GM21825 (cell line): ENCODE results near the gene RASD1.
"Not testable (repeated sequence)": the region's sequence is repeated elsewhere in the genome, so short reads cannot be mapped to it uniquely, and the experiment has no call there.

Source experiments
- ATAC-seq: cut with Tn5 transposase; IDR thresholded peaks from one replicate; pipeline ENCODE4 v1.9.1; 2021; ENCODE audit warnings: mild to moderate bottlenecking, moderate library complexity; ENCODE audit not compliant: unreplicated experiment

Gene RASD1

DNA sequence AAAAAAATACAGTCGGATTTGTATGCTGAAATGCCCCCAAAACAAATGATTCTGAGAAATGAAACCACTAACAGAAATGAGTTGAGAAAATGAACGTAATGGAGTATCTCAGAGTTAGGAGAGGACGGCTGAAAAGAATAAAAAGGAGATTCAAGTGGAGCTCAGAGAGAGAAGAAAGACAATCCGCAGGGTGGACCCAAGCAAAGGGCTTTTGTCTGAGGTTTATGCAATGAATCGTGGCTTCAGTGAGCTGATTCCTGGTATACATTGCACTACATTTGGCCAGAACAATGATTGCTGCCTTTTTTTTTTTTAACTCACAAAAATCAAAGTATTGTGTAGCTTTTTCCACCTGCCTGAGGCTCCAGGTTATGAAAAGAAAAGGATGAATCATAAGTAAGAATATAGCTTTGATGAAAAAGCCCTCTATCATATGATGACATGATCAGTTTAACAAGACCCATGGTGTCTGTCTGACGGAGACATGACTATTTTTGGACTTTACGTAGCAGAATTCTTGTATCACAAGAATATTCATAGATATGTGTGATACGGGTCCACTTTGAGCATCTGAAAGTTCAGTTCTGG, 23.8 kb downstream of the RASD1 start:
- no peak for ATAC-seq

DNA sequence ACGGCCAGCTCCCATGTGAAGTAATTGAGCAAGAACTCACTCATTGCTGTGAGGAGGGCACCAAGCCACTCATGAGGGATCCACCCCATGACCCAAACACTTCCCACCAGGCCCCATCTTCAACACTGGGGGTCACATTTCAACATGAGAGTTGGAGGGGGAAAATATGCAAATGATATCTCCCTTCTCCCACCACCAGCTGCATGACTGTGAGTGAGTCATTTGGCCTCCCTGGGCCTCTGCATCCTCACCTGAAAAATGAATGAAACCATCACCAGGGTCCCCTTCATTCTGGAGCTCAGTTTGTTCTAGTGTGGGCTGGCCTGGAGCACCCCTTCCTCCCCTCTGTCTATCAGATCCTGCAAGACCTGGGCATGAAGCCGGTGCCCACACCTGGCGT, 26.2 kb downstream of the RASD1 start:
- ATAC-seq, result no peak

DNA sequence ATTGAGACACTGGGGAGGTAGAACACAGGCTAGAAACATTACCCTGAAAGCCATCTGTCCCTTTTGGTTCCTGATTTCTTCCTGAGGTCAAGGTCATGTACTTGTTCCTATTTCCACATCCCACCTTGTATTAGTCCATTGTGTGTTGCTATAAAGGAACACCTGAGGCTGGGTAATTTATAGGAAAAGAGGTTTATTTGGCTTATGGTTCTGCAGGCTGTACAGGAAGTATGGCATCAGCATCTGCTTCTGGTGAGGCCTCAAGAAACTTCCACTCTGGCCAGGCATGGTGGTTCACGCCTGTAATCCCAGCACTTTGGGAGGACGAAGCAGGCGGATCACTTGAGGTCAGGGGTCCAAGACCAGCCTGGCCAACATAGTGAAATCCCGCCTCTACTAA, 26.8 kb downstream of the RASD1 start:
- no peak for ATAC-seq

DNA sequence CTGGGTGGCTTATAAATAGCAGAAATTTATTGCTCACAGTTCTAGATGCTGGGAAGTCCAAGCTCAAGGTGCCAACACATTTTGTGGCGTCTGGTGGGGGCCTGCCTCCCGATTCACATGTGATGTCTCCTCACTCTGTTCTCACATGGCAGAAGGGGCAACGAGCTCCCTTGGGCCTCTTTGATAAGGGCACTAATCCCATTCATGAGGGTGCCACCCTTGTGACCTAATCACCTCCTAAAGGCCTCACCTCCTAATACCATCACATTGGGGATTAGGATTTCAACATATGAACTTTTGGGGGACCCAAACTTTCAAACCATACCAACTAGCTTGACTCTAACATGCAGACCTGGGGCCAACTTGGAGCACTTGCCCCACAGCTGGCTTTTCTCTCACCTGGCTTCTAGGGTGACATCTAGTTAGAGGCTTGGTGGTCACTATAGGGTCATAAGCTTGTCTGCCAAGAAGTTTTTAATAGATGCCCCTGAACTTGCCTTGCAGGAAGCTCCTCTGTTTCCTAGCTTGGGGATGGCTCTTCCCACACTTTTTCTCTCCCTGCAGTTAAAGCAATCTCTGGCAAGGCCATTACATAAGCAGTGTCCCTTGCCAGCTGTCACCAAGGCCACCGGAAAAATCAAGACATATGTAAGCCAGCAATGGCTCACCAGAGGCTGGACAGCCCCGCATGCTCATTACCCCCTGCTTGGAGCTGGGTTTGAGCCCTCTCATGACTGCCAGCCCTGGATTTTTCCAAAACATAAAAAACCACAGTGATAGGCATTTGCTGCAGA, 27.8 kb downstream of the RASD1 start:
- ATAC-seq, result no peak

DNA sequence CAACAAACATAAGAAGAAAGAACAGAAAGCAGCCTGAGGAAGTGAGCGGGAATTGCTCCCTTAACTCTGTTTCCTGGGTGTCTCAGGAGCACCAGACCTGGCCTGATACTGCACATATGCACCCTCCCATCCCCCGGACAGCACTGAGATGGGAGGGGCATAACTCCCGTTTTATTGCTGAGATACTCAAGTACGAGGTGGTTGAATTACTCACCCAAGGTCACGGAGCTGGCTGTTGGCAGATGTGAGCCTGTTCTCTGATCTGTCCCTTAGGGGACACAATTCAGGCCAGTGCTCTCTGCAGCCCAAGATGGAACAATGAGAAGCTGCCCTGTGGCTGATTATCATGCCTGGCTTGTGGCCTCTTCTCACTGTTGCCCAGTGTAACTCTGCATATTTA, 28.5 kb downstream of the RASD1 start:
- ATAC-seq, result no peak

DNA sequence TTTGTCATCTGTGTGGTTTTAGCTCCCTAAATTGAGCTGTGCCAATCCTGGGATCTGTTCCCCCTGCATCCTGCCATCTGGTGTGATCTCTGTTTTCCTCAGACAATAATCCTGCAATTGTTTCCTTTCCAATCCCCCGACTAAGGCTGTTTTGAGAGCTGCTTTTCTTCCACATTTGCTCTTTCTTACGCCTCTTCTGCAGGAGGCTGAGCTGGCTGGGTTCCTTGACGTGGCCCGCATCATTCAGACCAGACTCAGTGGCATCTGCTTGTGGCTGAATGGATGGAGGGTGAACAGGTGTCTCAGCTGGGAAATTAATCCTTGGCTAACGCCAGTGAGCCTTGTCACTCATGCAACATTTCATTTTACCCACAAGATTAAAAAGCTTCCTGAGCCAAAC, 29.2 kb downstream of the RASD1 start:
- no peak for ATAC-seq

DNA sequence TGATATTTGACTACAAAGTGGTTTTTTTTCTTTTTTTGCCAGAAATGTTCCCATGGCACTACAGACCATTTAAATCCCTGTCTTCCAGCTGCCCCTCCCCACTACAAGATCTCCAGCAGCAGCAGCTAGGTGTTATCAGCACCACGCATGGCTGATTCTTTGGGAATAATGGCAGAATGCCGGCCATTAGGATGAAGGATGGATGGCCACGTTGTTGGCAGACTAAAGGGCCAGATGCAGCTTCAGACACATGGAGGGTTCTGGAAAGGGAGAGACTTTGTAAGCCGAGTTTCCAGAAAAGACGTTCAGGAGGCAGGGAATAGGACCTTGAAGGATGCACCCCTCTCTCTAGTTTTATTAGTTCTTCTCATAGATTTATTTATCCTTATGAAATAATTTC, 29.7 kb downstream of the RASD1 start:
- no peak for ATAC-seq

DNA sequence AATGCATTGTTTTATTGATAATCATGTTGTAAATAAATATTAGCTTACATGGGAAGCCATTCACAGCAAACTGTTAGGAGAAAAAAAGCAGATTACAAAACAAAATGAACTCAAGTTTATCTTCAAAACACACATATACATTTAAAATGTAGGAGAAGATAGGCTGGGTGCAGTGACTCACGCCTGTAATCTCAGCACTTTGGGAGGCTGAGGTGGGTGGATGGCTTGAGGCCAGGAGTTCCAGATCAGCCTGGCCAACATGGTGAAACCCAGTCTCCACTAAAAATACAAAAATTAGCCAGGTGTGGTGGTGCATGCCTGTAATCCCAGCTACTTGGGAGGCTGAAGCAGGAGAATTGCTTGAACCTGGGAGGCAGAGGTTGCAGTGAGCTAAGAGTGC, 30.3 kb downstream of the RASD1 start:
- not testable (repeated sequence) for ATAC-seq

DNA sequence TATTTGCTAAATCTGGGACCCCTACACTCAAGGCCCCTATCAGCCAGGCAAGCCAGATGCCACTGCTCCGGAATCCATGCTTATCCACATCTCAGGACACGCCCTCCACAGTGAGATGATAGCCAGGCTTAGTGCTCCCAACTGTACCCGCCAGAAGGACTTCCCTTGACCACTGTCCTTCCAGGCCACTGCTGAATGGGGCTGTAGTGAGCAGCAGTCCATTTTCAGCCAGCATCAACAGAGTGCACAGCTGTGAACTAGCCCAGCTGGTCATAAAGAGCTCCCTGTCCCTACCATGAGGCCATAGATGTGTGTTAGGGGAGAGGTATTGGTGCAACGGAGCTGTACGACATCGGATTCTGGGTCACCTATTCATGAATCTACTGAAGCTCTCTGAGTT, 32.4 kb downstream of the RASD1 start:
- no peak for ATAC-seq

DNA sequence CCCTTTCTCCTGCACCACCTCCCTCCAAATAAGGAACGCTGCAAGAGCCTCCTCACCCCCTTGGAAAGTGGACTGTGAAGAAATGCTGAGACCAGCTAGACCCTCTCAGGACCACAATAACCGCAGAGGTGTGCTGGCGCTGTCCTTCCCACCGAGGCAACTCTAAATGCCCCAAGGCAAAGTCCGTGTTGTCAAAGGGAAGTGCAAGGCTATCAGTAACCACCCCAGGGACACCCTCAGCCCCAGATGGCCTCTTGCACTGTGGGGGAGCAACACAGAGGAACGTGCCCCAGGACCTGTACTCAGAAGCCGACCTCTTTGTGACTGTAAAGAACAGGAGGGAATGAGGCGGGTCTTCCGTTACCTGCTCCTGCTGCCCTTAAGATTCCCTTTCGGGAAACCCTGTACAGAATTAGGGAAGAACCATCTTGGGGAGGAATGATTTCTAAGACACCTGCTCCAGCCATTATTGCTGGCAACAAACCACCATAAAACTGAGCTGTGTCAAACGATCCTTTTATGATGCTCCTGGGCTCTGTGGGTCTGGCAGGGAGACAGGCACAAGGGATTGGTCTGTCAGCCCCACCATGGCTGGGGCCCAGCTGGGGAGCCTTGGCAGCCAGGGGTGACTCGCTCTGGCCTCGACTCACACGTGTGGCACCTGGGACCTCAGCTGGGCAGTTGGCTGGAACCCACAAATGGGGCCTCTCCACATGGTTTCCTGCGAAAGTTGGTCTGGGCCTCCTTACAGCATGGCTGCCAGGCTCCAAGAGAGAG, 34.0 kb downstream of the RASD1 start:
- no peak for ATAC-seq

DNA sequence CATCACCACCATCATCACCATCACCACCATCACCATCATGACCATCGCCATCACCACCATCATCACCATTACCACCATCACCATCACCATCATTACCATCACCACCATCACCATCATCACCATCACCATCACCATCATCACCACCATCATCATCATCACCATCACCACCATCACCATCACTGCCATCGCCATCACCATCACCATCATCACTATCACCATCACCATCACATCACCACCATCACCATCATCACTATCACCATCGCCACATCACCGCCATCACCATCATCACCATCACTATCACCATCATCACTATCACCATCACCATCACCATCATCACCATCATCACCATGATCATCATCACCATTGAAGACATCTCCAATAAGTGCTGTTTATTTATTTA, 36.2 kb downstream of the RASD1 start:
- ATAC-seq, result no peak

DNA sequence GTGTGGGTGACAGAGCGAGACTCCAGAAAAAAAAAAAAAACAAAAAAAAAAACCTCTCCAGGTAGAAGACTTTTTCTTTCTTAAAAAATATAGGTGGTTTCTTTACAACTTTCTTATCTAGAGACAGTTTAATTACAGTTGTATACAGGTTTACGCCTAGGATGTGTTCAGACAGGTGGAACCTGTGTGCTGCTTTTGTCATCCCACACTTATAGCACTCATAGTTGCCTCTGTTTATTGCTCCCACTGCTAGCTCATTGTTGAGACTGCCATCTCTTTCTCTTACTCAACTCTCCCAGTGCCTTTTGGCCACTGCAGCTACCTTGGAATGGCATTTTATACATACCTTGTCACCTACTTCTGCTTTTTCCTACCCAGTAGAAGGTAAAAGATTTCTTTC, 38.5 kb downstream of the RASD1 start:
- no peak for ATAC-seq

DNA sequence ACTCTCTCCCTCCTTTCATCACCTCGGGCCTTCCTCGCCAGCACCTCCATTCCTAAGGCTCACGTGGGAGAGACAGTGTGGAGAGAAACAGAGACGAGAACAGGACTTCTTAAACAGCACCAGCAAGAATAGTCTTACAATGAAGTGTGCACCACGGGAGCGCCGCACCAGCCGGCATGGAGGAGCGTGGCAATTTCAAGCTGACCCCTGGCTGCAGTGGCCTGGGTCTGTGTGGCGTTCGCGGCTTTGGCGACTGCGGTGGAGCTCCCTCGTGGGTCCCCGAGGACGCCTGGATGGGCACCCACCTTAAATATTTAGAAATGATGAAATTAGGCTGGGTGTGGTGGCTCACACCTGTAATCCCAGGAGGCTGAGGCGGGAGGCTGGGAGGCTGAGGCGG, 39.9 kb downstream of the RASD1 start:
- no peak for ATAC-seq

DNA sequence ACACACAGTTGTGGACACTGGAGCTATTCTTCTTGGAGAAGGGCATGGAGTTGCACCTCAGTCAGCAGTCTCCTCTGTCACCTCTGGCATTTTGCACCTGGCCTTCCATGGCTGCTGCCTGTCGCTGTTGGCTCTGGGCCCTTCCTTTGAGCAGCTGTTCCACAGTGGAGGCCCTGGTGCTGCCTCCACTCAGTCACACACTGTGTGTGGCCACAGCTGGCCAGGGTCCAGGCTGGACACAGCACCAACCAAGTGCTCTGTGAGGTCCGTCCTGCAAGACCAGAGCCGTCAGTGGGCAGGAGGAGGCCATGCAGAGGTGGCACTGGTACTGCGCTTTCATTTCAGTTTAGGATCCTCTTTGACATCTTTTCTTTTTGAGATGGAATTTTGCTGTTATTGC, 41.0 kb downstream of the RASD1 start:
- no peak for ATAC-seq

DNA sequence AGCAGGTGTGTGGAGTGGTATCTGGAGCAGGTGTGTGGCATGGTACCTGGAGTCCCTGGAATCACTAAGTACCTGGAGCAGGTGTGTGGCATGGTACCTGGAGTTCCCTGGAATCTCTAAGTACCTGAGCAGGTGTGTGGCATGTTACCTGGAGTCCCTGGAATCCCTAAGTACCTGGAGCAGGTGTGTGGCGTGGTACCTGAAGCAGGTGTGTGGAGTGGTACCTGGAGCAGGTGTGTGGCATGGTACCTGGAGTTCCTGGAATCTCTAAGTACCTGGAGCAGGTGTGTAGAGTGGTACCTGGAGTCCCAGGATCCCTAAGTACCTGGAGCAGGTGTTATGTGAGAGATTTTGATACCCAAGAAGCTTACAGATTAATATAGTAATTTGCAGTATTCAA, 41.5 kb downstream of the RASD1 start:
- not testable (repeated sequence) for ATAC-seq

DNA sequence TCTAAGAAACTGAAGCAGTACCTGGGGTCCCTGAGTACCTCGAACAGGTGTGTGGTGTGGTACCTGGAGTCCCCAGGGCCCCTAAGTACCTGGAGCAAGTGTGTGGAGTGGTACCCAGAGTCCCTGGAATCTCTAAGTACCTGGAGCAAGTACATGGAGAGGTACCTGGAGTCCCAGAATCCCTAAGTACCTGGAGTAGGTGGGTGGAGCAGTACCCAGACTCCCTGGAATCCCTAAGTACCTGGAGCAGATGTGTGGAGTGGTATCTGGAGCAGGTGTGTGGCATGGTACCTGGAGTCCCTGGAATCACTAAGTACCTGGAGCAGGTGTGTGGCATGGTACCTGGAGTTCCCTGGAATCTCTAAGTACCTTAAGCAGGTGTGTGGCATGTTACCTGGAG, 41.9 kb downstream of the RASD1 start:
- no peak for ATAC-seq

DNA sequence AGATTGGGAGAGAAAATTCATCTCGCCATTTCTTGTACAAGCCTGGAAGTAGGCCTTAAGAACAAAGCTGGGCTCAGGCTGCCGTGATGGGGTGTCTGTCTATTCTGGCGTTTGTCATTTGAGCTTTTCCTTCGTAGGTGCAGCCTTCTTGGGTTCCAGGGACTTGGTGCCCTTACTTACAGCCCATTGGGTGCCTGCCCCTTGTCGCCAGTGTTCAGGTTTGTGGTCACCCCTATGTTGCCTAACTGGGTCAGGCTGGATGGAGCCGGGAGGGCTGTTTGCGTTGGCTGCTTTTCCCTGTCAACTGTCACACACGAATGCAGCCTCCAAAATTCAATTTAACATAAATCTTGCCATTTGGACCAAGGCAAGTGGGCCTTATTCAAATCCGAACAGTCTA, 43.1 kb downstream of the RASD1 start:
- ATAC-seq, result no peak

DNA sequence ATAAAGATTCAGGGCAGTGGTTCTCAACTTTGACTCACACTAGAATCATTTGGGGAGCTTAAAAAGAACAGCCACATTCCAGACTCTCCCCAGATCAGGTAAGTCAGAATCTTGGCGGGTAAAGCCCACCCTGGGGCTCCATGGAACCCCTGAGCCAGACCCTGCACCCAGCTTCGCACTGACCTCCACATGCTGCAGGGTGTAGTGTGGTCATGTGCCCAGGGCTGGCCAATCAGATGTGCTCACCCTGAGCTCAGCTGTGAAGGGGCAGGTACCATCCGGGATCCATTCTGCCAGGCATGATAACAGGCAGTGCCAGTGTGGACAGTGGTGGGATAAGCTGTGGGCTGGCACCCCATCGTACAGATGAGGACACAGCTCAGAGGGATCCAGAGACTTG, 47.5 kb downstream of the RASD1 start:
- ATAC-seq, result no peak

DNA sequence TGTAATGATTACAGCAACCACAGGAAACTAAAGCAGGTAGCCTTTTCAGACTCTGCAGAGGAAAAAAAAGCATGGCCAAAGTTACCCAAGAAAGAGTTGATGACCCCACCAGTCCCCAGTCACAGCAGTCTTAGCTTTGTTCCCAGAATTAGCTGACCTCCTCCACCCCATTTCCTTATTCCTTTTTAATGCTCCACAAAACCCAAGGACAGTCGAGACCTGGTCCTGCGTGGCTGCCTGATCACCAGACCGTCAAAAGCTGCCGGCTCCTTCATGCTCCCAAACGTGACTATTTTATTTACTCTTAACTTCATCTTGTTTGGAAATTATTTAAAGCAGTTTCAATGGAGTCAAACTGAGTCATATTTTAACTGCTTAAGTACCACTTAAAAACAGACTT, 48.1 kb downstream of the RASD1 start:
- no peak for ATAC-seq

DNA sequence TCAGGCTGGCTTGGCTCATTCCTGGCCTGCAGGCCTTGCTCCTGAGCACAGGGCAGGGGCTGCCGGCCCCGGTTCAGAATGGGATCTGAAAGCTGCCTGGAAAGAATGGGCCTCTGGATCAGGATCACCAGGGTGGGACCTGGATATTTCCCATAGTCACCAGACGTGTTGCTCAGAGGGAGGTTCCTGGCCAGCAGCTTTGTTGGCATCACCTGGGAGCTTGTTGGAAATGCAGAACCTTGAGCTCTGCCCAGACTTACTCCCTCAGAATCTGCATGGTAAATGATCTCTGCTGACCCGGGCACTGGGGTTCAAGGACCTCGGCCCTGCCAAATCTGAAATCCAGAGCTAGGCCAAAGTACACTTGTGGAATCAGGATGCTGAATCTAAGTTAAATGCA, 48.9 kb downstream of the RASD1 start:
- no peak for ATAC-seq

DNA sequence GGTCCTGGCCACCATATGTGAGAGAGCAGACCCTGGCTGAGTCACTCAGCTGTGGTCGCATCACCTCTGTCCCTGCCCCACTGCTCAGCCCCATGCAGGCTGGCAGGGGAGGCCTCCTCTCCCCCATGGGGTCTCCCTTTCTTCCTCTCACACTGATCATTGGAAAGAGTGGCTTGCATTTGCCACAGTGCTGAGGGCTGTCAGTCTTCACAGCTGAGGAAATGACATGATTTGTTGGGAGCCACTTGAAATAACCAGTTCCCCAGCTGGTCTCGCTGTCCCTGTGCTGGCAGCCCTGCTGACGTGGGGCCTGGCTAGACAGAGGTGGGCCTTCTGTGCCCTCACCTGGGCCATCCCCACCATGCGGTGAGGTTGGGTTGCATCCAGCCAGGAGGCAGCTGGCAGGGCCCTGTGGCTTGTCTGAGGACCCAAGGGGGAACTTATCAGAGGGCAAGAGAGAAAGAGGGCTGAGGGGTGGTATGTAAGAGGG, 49.5 kb downstream of the RASD1 start:
- no peak for ATAC-seq
